H1 (cell line): ENCODE measurements around the gene RALY. TPM values are rescaled to one million over a fixed set of nuclear protein-coding genes. Genes with fewer than 3 reads are reported as not detected.

Experiments
- CTCF ChIA-PET: fragments of 300-600 bp; sonication (Branson Sonifier 250); formaldehyde crosslinking; loops from one replicate; lab custom pipeline; 2021; ENCODE audit not compliant: partially characterized antibody; lab: Charles Lee
- POLR2A ChIA-PET: fragments of 300-600 bp; sonication (Branson Sonifier 250); formaldehyde crosslinking; loops from one replicate; lab custom pipeline; 2021; ENCODE audit warnings: inconsistent platforms; ENCODE audit not compliant: partially characterized antibody; lab: Charles Lee
- DNase-seq, 2 experiments: peaks; one replicate each; pipeline versions ENCODE4 v3.0.0 to v3.0.0-alpha.2; 2010 to 2022; ENCODE audit warnings: low spot score in 2 of 2, low read depth in 1 of 2, mixed read lengths in 1 of 2
- FAIRE-seq: peaks from 2 replicates; lab custom pipeline; 2011; peaks lifted over from hg19 to GRCh38; lab: Jason Lieb, UNC
- H2AFZ ChIP-seq: 2 replicates; pipeline ENCODE4 v1.8.1; 2012; ENCODE audit warnings: low read length, inconsistent platforms
- H2AK5ac ChIP-seq: 2 replicates; pipeline ENCODE4 v1.6.1; 2013; ENCODE audit warnings: low read depth, low read length
- H2BK120ac ChIP-seq: replicated peaks from 2 replicates; pipeline ENCODE3; 2013; ENCODE audit warnings: low read depth, low read length, inconsistent platforms
- H2BK12ac ChIP-seq: 2 replicates; pipeline ENCODE4 v1.6.1; 2013; ENCODE audit warnings: low read depth, low read length
- H2BK15ac ChIP-seq: 2 replicates; pipeline ENCODE4 v1.6.1; 2013; ENCODE audit warnings: low read length
- H2BK20ac ChIP-seq: 2 replicates; pipeline ENCODE4 v1.6.1; 2013; ENCODE audit warnings: low read length
- H2BK5ac ChIP-seq: 2 replicates; pipeline ENCODE4 v1.6.1; 2013; ENCODE audit warnings: low read depth, low read length
- H3K14ac ChIP-seq: 2 replicates; pipeline ENCODE4 v1.6.1; 2013; ENCODE audit warnings: inconsistent platforms; ENCODE audit not compliant: insufficient read length
- H3K18ac ChIP-seq: 2 replicates; pipeline ENCODE4 v1.6.1; 2013; ENCODE audit warnings: low read length; ENCODE audit errors: extremely low read depth
- H3K23ac ChIP-seq: 2 replicates; pipeline ENCODE4 v1.6.1; 2013; ENCODE audit warnings: inconsistent platforms; ENCODE audit not compliant: insufficient read length
- H3K23me2 ChIP-seq: 2 replicates; pipeline ENCODE4 v1.6.1; 2013; ENCODE audit warnings: low read depth, low read length
- H3K27ac ChIP-seq: 2 replicates; pipeline ENCODE4 v1.6.1; 2011; ENCODE audit warnings: low read depth, low read length, inconsistent platforms
- H3K27me3 ChIP-seq, 4 experiments: replicated peaks in 1 of 4; 1 replicate in 1 of 4; 2 replicates in 3 of 4; pipeline versions ENCODE4 v1.6.1 to v1.8.1; 2011 to 2013; ENCODE audit warnings: low read length in 3 of 4, mild to moderate bottlenecking in 3 of 4, inconsistent platforms in 2 of 4, mixed read lengths in 2 of 4, moderate library complexity in 1 of 4; ENCODE audit not compliant: control insufficient read depth in 3 of 4, insufficient read depth in 3 of 4; ENCODE audit errors: extremely low read depth in 1 of 4
- H3K36me3 ChIP-seq, 4 experiments: 2 replicates each; pipeline versions ENCODE4 v1.6.1 to v1.8.1; 2011 to 2013; ENCODE audit warnings: mild to moderate bottlenecking in 4 of 4, low read length in 3 of 4, moderate library complexity in 2 of 4, control low read depth in 1 of 4, inconsistent platforms in 1 of 4; ENCODE audit not compliant: insufficient read depth in 4 of 4, control insufficient read depth in 2 of 4
- H3K4ac ChIP-seq: replicated peaks from 2 replicates; pipeline ENCODE3; 2013; ENCODE audit warnings: low read length, low read depth, mixed read lengths, inconsistent platforms; ENCODE audit not compliant: insufficient read length
- H3K4me1 ChIP-seq, 4 experiments: replicated peaks in 1 of 4; 1 replicate in 1 of 4; 2 replicates in 3 of 4; pipeline versions ENCODE4 v1.6.1 to v1.8.1; 2011 to 2013; ENCODE audit warnings: low read length in 3 of 4, inconsistent platforms in 2 of 4, mixed read lengths in 1 of 4; ENCODE audit not compliant: insufficient read depth in 4 of 4, control insufficient read depth in 3 of 4
- H3K4me2 ChIP-seq, 2 experiments: 2 replicates each; pipeline versions ENCODE4 v1.6.1 to v1.8.1; 2011 to 2013; ENCODE audit warnings: low read depth in 2 of 2, low read length in 2 of 2, control low read depth in 1 of 2, inconsistent platforms in 1 of 2, mild to moderate bottlenecking in 1 of 2; ENCODE audit not compliant: insufficient read depth in 1 of 2
- H3K4me3 ChIP-seq, 4 experiments: fragments of 200-600, 300-600 bp in 1 of 4; sonication (generic), shearing (Covaris generic), sonication (Bioruptor Twin) in 1 of 4; 2 replicates each; pipeline versions ENCODE4 v1.5.1 to v1.8.1; 2011 to 2016; ENCODE audit warnings: low read length in 4 of 4, low read depth in 3 of 4, control low read depth in 2 of 4, inconsistent platforms in 2 of 4, mild to moderate bottlenecking in 2 of 4, mixed read lengths in 1 of 4, moderate library complexity in 1 of 4; ENCODE audit not compliant: insufficient read depth in 2 of 4; ENCODE audit errors: extremely low read depth in 1 of 4
- H3K56ac ChIP-seq: replicated peaks from 2 replicates; pipeline ENCODE3; 2013; ENCODE audit warnings: low read depth, mild to moderate bottlenecking, mixed read lengths, low read length, inconsistent platforms; ENCODE audit not compliant: insufficient read length
- H3K79me1 ChIP-seq: 2 replicates; pipeline ENCODE4 v1.6.1; 2013; ENCODE audit warnings: low read depth, low read length, control low read depth
- H3K79me2 ChIP-seq, 2 experiments: 2 replicates each; pipeline versions ENCODE4 v1.6.1 to v1.8.1; 2012 to 2013; ENCODE audit warnings: low read length in 2 of 2, mild to moderate bottlenecking in 2 of 2, inconsistent platforms in 1 of 2; ENCODE audit not compliant: insufficient read depth in 2 of 2, control insufficient read depth in 1 of 2
- H3K9ac ChIP-seq, 4 experiments: replicated peaks in 1 of 4; 1 replicate in 1 of 4; 2 replicates in 3 of 4; pipeline versions ENCODE4 v1.6.1 to v1.8.1; 2011 to 2013; ENCODE audit warnings: low read depth in 3 of 4, low read length in 3 of 4, control low read depth in 2 of 4, mild to moderate bottlenecking in 2 of 4, moderate library complexity in 2 of 4, inconsistent platforms in 1 of 4; ENCODE audit errors: extremely low read depth in 1 of 4
- H3K9me3 ChIP-seq, 2 experiments: 2 replicates each; pipeline versions ENCODE4 v1.6.1 to v1.8.1; 2012 to 2013; ENCODE audit warnings: mild to moderate bottlenecking in 2 of 2, moderate library complexity in 2 of 2, control low read depth in 1 of 2, inconsistent platforms in 1 of 2, low read depth in 1 of 2, low read length in 1 of 2, mixed read lengths in 1 of 2; ENCODE audit not compliant: insufficient read depth in 2 of 2
- H4K20me1 ChIP-seq, 2 experiments: replicated peaks in 1 of 2; 2 replicates each; pipeline versions ENCODE3 to v1.8.1; 2011 to 2013; ENCODE audit warnings: inconsistent platforms in 2 of 2, low read length in 2 of 2, mild to moderate bottlenecking in 1 of 2; ENCODE audit not compliant: insufficient read depth in 2 of 2, control insufficient read depth in 1 of 2
- H4K5ac ChIP-seq: 2 replicates; pipeline ENCODE4 v1.6.1; 2013; ENCODE audit warnings: low read length, low read depth, mixed read lengths, inconsistent platforms; ENCODE audit not compliant: insufficient read length
- H4K8ac ChIP-seq: 2 replicates; pipeline ENCODE4 v1.8.0; 2013; ENCODE audit warnings: mild to moderate bottlenecking, moderate library complexity, low read length, inconsistent platforms; ENCODE audit not compliant: insufficient read depth; ENCODE audit errors: extremely low read depth
- H4K91ac ChIP-seq: replicated peaks from 2 replicates; pipeline ENCODE3; 2013; ENCODE audit warnings: low read length, mixed read lengths, inconsistent platforms; ENCODE audit not compliant: insufficient read length
- ATF3 ChIP-seq: IDR thresholded peaks from 2 replicates; pipeline ENCODE4 v1.6.1; 2011; ENCODE audit warnings: low read depth, mild to moderate bottlenecking, low read length; ENCODE audit not compliant: insufficient read depth
- CREB1 ChIP-seq: IDR thresholded peaks from 2 replicates; pipeline ENCODE4 v1.6.1; 2012; ENCODE audit warnings: inconsistent platforms
- CTCF ChIP-seq, 3 experiments: IDR thresholded peaks; 1 replicate in 2 of 3; 2 replicates in 1 of 3; pipeline versions ENCODE4 v1.5.1 to v1.6.1; 2011; ENCODE audit warnings: low read length in 3 of 3, mild to moderate bottlenecking in 3 of 3, inconsistent platforms in 2 of 3, low read depth in 1 of 3, moderate library complexity in 1 of 3; ENCODE audit not compliant: insufficient read depth in 1 of 3; ENCODE audit errors: control extremely low read depth in 1 of 3
- E2F6 ChIP-seq: IDR thresholded peaks from 2 replicates; pipeline ENCODE4 v1.6.1; 2012; ENCODE audit warnings: inconsistent platforms
- EGR1 ChIP-seq: IDR thresholded peaks from 2 replicates; pipeline ENCODE4 v1.6.1; 2011; ENCODE audit warnings: low read depth, low read length, borderline replicate concordance
- NANOG ChIP-seq: IDR thresholded peaks from 2 replicates; pipeline ENCODE4 v1.6.1; 2011; ENCODE audit warnings: low read length, low read depth, mild to moderate bottlenecking, inconsistent platforms; ENCODE audit not compliant: insufficient read depth, poor library complexity, severe bottlenecking
- SAP30 ChIP-seq: fragments of 300-600 bp; sonication (generic); IDR thresholded peaks from 2 replicates; pipeline ENCODE4 v1.7.1; 2012; ENCODE audit warnings: low read length, moderate library complexity, mild to moderate bottlenecking, inconsistent platforms; ENCODE audit not compliant: insufficient read depth, insufficient replicate concordance
- SIX5 ChIP-seq: IDR thresholded peaks from 2 replicates; pipeline ENCODE4 v1.6.1; 2011; ENCODE audit warnings: mild to moderate bottlenecking, low read depth, low read length
- WGBS, 2 experiments: shearing (Covaris generic) in 1 of 2; methylation state at CpG; one replicate each; pipeline versions ENCODE4 v1.1.6 to v1.1.7; 2013 to 2015; ENCODE audit warnings: low lambda C conversion rate in 2 of 2, mixed read lengths in 2 of 2, inconsistent platforms in 1 of 2, low coverage in 1 of 2, missing lambda C conversion rate in 1 of 2; ENCODE audit not compliant: insufficient replicate concordance in 2 of 2, insufficient coverage in 1 of 2, insufficient read length in 1 of 2; ENCODE audit errors: extremely low coverage in 1 of 2, missing lambda C conversion rate in 1 of 2; 5-methylcytosine and 5-hydroxymethylcytosine counted together
- polyA plus RNA-seq, 7 experiments: library from polyadenylated mRNA; depleted of rRNA in 3 of 7; stranded (reverse) in 5 of 7; unstranded in 2 of 7; fragments of >200 nt in 5 of 7; fragments of 200-250 nt in 2 of 7; gene quantifications; 1 replicate in 5 of 7; 2 replicates in 1 of 7; 4 replicates in 1 of 7; pipeline versions ENCODE4 v1.2.1 to v1.2.3, GENCODE V29; 2011 to 2013; ENCODE audit warnings: missing spikeins in 2 of 7, mixed read lengths in 2 of 7
- total RNA-seq: library from RNA; stranded (reverse); fragmentation: NEBNext Ultra II Directional; extraction: Animal tissue kit (Norgen Biotek cat#: 25700); gene quantifications from 2 replicates; pipeline ENCODE4 v1.2.1, GENCODE V29; 2021

The RALY gene
- total and polyA plus RNA-seq, 2 of the 8 experiments (the other 6 are each of a cell fraction or from before 2014, with no cell fraction given): 133 to 148 TPM

- Histone ChIP-seq H3K4me1 (peaks cover 0 to 34% (median 26%) of the 10 kb centered on the region in 4 experiments), H2AFZ (no peak overlapping the region), H3K9me3 (no peaks in the 10 kb centered on the region), H4K91ac (no peak overlapping the region), H3K27me3 (no peaks in the 10 kb centered on the region), H4K8ac (no peak overlapping the region), H3K36me3 (no peaks in the 10 kb centered on the region), H3K4me2 (peak overlapping the region in 1 of 2 experiments; percentile 34; a peak in 1 of 4 replicates), H2BK15ac (no peak overlapping the region), H3K56ac (no peak overlapping the region), H3K79me2 (peaks cover 4 to 91% of the 10 kb centered on the region in 2 experiments), H3K79me1 (peaks cover 8% of the 10 kb centered on the region), H3K4ac (no peak overlapping the region), H2BK5ac (no peak overlapping the region), H4K20me1 (peaks cover 7 to 14% of the 10 kb centered on the region in 2 experiments), H2BK20ac (no peak overlapping the region), H3K23me2 (0 out of 2 replicates have a peak, but pooled peaks cover 2% of the 10 kb centered on the region), H3K18ac (no peak overlapping the region), H3K4me3 (no peak overlapping the region), H2AK5ac (no peak overlapping the region), H3K27ac (no peak overlapping the region), H3K23ac (no peak overlapping the region), H4K5ac (no peak overlapping the region), H3K14ac (no peak overlapping the region), H3K9ac (no peak overlapping the region), H2BK120ac (no peak overlapping the region), H2BK12ac (no peak overlapping the region)
- 93% methylated on average over 2 of the region's 2 CpGs; no CpG with 5 or more reads in 1 of the 2 experiments for whole genome bisulfite sequencing, 2 experiments
- TF ChIP-seq SIX5 (no peak), EGR1 (no peak), CREB1 (no peak), ATF3 (no peak), NANOG (no peak), SAP30 (no peak), CTCF (IDR thresholded peaks at IDR 0.05; ENCODE audit: control extremely low read depth in 1 of 3, insufficient read depth in 1 of 3, low read depth in 1 of 3, low read length in 3 of 3) (no peak), E2F6 (no peak)
- no peak for DNase-seq
- POLR2A ChIA-PET: interaction anchor here (0.6 to 6.1 kb wide), 2 partner anchors 20 kb away, joined by 3 to 43 read pairs; partner anchors contain the start of gene RALY
- CTCF ChIA-PET: interaction anchor here (0.6 to 2.0 kb wide), 5 partner anchors 9 to 346 kb away, joined by 3 to 6 read pairs (median 4); no protein-coding TSS in a partner anchor
- no peak for FAIRE-seq
These were observed 19.8 kb downstream of the RALY start for GRCh38 chr20:34013554-34013953.
